ENCODE data around the gene TAX1BP3.

DNA sequence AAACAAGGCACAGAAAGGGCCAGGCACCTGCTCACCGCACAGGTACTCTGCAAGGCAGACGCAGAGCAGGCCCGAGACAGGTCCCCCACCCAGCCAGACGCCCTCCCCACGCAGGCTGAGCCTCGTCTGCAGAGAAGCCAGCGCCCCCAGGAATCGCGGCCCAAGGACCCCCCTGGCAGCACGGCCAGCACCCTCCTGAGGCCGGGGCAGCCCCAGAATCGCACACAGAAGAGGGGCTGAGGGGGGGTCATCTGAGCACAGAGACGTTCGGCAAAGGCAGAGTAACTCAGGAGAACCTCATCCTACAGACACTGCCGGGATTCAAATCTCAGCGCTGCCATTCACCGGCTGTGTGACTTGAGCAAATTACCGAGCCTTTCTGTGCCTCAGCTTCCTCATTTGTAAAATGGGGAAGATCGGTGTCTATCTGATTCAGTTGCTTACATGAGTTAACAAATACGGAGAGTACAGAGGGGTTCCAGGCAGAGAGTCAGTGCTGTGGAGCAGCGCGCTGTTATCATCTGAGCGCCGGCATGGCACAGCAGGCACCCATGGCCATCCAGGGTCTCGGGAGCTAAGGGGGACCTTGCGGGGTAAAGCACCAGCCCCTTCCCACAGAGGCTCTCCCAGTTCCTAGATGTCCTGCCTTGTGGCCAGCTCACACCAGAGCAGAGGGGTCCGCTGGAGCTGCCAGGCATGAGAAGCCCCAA is 10.6 kb upstream of the TAX1BP3 start:
- no peak for TF ChIP-seq EP300 (IDR thresholded peaks at IDR 0.05; ENCODE audit: borderline replicate concordance)
- TF ChIP-seq REST (IDR thresholded peaks at IDR 0.05; ENCODE audit: low read depth): no peak
- TF ChIP-seq, protein P1, sequence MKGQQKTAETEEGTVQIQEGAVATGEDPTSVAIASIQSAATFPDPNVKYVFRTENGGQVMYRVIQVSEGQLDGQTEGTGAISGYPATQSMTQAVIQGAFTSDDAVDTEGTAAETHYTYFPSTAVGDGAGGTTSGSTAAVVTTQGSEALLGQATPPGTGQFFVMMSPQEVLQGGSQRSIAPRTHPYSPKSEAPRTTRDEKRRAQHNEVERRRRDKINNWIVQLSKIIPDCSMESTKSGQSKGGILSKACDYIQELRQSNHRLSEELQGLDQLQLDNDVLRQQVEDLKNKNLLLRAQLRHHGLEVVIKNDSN (IDR thresholded peaks at IDR 0.05): no peak
